Esophagus squamous epithelium (tissue), 4 donors: ENCODE data around the gene HAUS1.

Experiments
- CTCF ChIP-seq, 6 experiments: fragments of 450-650 bp in 4 of 6; fragments of 200-600 bp in 2 of 6; sonication (generic) in 2 of 6; IDR thresholded peaks; one replicate each; pipeline ENCODE4 v1.5.1; 2016 to 2019; ENCODE audit warnings: antibody characterized with exemption in 6 of 6, mild to moderate bottlenecking in 4 of 6, moderate library complexity in 4 of 6
- POLR2A ChIP-seq, 4 donors: fragments of 450-650 bp; IDR thresholded peaks; one replicate each; pipeline ENCODE4 v1.6.1; 2017; ENCODE audit warnings: antibody characterized with exemption in 4 of 4, mild to moderate bottlenecking in 4 of 4, moderate library complexity in 3 of 4

GRCh38 chr18:46166261-46166970 is 62.2 kb downstream of the HAUS1 start:
- TF ChIP-seq CTCF (IDR thresholded peaks at IDR 0.05), result no peak
- no peak for TF ChIP-seq POLR2A (IDR thresholded peaks at IDR 0.05)
